ENCODE data around the gene HIRA.
"Not testable (repeated sequence)": the region's sequence is repeated elsewhere in the genome, so short reads cannot be mapped to it uniquely, and the experiment has no call there.

HIRA gene

DNA sequence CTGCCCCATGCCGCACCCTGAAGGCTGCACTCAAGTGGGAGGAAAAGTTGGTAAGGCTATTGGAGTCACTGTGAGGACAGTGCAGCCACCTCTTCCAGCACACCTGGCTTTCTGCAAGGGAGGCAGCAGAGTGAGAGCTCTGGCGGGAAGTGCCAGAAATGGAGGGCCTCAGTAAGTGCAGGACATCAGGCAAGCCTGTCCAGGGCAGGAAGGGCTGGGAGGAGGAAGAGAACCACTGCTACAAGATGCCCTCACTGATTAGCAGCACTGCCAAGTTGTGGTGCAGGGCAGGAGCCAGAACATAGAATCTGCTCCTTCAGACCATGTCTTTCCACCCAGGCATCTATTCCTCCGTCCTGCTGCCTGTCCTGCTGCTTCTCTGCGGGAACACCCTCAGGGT is 78.8 kb downstream of the HIRA start:
- no peak for DNase-seq

DNA sequence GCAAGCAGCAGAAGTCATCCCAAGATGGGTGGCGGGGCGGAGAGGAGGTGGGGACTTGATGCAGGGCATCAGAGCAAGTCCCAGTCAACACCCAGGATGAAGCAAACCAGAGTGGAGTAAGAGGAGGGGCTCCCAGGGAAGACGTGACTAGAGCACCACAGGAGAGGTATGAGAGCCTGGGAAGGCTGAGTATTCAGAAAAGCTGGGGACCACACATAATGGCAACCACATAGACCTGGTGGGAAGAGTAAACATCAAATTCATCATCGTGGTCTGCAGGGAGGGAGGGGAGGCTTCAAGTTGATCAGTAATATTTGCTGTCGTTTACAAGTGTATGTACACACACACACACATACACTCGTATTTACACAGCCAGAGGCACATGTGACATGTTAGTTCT is 79.3 kb downstream of the HIRA start:
- DNase-seq = no peak

DNA sequence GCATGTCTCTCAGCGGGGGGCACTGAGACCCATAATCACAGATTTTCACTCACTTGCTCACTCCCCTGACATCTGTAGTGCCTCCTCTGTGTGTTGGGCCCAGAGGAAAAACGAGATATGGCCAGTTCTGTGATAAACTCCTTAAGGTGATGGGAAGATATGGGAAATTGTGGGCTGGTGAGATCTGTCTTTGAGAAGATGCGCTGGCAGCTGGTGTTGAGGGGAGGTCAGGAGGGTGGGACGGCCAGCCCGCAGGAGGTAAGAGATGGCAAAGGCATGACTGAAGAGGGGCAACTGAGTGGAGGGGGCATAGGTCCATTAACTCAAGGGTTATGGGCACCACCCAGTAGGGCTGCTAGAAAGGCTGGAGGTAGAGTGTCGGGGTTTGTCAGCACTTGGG is 79.9 kb downstream of the HIRA start:
- no peak for DNase-seq

DNA sequence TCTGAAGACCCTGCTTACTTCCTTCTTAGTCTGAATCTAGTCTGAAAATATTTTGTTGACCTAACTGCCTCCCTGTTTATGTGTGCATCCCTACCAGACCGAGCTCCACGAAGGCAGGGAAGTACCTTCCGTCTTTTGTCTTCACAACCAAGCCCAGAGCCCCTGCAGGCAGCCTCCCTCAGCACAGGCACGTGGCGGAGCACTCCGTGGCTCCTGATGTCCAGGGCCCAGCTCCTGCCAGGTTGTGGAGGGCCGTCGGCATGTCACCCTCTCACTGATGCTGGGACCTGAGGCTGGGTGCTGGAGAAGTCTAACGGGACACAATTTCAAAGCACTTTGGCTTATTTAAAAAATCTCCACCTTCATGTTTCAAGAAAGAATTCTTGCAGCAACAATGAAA is 80.6 kb downstream of the HIRA start:
- DNase-seq = no peak

DNA sequence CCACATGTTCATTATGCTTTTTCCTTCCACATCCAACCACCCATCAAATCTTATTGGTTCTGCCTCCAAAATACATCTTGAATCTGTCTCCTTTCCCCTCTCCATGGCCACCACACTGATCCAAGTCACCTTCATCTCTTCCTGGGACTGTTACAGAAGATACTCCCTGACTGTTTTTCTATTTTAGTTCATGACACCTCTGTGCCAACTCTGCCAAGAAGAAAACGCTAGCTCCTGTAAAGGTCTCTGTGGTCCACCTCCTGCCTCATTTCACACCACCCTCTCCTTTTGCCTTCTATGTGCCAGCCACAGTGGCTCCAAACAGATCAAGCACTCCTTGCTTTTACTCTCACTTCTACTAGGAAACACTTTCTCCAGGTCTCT is 81.1 kb downstream of the HIRA start:
- DNase-seq = no peak

DNA sequence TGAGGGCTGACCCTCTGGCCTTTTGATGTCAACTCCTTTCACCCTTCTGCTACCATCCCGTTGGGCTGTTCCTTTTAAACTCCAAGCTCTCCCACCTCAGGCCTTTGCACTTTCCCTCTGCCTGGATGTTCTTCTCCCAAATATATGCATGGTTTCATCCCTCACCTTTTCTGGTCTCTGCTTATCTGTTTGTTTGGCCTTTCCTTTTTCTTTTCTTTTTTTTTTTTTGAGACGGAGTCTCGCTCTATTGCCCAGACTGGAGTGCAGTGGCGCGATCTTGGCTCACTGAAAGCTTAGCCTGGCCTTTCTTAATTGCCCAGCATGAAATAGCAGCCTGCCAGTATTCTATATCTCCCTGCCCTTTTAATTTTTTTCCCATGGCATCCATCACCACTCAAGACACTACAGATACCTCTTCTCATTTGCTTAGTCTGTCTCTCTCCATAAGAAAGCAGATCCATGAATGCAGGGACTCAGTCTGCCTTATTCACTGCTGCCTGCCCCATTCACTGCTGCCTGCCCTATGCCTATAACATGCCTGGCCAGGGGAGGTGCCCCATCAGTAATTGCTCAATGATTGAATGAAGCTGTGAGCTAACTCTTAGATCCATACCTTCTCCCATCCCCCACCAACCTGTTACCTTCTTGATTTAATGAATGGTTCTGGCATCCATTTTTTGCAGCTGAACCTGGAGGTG is 81.6 kb downstream of the HIRA start:
- DNase-seq = no peak

DNA sequence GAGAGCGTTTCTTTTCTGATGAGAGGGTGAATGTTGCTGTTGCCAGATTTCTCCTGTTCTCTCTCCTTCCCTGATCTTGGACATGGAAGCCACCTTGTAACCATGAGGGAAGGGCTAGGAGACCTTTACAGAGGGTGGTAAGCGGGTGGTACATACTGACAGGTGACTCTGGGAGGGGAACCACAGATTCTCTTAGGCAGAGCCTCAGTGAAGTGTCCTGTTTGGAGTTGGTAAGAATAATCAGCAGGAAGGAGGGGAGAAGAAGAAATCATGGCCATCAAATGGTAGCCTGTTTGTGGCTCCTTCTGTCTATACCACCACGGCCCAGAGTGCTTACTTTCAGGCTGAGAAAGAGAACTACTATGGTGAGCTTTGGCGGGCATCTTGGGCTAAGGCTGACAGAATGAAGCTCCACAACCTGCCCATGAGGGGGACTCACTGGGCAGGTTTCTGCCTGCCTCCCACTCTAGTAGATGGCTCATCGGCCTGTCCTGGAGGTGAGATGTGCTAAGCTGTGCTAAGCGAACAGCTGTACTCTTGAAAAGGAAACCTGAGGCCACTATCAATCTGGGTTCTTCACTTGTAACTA is 84.8 kb downstream of the HIRA start:
- no peak for DNase-seq

DNA sequence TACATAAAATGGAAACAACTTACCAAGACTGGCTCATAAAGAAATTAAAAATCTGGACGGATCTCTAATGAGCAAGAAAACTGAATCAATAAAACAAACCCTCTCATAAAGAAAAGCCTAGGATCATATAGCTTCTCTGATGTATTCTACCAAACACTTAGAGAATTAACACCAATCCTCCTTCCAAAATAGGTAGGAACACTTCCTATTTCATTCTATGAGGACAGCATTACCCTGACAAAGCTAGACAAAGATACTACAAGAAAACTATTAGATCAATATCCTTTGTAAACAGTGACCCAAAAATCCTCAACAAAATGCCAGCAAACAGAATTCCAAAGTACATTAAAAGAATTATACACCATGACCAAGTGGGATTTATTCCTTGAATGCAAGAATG is 87.1 kb downstream of the HIRA start:
- DNase-seq = no peak

DNA sequence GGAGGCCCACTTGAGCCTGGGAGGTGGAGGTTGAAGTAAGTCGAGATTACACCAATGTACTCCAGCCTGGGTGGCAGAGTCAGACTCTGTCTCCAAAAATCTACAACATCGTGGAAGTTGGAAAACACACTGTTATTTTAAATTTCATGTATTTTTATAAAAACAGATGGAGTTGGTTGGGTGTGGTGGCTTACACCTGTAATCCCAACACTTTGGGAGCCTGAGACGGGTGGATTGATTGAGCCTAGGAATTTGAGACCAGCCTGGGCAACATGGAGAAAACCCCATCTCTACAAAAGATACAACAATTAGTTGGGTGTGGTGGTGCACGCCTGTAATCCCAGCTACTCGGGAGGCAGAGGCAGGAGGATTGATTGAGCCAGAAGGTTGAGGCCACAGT is 88.1 kb downstream of the HIRA start:
- DNase-seq = no peak

DNA sequence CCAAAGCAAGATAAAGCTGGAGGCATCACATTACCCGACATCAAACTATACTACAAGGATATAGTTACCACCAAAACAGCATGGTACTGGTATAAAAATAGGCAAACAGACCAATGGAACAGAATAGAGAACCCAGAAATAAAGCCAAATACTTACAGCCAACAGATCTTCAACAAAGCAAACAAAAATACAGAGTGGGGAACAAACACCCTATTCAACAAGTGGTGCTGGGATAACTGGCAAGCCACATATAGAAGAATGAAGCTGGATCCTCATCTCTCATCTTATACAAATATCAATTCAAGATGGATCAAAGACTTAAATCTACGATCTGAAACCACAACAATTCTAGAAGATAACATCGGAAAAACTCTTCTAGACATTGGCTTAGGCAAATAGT is 90.0 kb downstream of the HIRA start:
- DNase-seq = no peak

DNA sequence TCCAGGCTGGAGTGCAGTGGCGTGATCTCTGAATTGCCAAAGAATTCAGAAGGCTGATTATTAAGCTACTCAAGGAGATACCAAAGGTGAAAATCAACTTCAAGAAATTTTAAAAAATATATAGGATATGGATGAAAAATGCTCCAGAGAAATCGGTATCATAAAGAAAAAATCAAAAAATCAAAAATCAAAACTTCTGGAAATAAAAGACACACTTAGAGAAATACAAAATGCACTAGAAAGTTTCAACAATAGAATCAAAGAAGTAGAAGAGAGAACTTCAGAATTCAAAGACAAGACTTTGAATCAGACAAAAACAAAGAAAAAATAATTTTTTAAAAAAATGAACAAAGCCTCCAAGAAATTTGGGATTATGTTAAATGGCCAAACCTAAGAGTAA is 94.4 kb downstream of the HIRA start:
- DNase-seq = no peak

DNA sequence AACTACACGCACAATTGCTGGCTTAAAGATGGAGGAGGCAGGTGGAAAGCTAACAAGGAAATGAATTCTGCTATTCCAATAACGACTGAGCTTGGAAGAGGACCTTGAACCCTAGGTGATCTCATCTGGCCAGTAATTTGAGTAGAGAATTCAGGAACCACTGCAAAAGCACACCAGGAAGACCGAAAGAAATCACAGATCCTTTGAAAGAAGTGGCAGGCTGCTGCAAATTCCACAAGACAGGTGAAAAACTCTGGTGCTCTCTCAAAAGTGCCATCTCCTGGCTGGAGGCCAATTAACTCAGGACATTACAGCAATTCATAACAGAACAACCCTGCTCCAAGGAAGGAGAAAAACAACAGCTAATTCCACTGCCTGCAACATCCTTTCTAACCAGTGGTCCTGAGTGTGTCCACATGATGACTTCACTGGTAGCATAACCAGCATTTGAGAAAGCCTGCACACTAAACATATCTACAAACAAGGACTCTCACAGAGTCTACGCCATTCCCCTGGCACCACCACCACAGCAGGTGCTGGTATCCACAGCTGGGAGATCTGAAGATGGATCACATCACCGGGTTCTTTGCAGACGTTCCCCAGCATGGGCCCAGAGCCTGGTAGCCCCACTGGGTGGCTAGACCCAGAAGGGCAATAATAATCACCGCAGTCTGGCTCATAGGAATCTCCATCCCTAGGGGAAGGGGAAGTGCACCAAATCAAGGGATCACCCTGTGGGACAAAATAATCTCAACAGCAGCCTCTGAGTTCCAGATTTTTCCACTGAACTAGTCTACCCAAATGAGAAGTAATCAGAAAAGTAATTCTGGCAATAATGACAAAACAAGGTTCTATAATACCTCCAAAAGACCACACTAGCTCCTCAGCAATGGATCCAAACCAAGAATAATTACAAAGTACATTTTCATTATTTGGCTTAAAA is 95.1 kb downstream of the HIRA start:
- DNase-seq = no peak

DNA sequence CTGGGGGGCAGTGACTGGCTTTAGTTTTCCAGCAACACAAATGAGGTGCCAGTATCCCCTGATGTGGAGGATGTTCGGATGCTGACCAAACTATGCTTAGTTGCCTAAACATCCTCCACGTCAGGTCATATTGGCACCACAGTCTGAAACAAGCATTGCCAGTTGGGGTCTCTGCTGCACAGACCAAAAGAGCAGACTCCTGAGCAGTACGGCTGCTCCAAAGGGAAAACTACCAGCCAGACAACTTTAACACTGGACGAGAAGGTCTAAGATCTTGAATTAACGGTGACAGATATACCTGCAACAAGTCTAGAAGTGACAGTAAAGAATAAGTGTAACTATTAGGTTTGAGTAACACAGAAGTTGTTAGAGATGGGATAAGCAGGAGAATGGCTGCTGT is 99.6 kb downstream of the HIRA start:
- no peak for DNase-seq

DNA sequence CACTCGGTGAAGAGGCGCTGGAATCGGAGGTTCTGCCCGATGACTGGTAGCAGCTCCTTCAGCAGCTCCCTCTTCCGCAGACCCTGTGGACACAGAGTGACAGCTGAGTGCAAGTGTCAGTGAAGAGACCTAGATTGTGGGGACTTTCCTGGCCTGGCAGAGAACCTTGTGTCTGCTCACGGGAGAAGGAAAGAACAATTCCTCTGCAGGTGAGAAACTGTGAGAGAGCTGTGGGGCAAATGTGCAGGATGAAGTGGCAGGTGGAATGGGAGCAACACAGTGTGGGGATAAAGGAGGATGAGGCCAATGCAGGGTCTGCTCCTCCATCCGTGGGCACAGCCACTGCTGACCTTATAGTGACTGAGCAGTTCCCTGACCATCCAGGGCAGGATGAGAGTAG is 100.1 kb downstream of the HIRA start:
- no peak for DNase-seq

DNA sequence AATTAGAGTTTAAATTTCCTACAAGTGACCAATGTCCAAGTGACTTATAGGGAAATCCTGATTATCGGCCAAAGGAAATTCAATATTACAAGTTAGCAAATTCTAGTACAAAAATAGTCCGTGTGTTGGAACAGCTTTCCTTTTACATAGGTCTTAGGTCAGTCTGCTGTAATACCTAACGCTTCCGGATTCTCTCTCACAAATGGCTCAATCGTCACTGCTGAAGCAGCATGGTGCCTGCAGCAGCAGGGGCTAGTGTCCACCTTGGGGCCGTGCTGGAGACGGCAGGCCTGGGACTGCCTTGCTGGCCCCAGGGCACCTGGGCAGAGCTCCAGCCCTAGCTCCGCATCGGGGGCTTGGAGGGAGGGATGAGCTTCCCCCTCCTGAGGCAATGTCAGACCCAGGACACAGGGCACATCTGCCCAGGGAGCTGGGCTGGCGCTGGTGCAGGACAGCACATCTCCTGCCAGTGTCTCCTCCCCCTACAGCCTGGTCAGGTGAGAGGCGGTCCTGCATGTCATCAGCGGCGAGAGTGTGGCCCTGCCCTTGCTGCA is 100.6 kb downstream of the HIRA start:
- no peak for DNase-seq

DNA sequence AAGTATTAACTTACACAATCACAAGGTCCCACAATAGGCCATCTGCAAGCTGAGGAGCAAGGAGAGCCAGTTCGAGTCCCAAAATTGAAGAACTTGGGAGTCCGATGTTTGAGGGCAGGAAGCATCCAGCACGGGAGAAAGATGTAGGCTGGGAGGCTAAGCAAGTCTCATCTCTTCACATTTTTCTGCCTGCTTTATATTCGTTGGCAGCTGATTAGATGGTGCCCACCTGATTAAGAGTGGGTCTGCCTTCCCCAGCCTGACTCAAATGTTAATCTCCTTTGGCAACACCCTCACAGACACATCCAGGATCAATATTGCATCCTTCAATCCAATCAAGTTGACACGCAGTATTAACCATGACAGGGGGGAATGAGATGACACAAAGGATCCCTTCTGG is 101.3 kb downstream of the HIRA start:
- not testable (repeated sequence) for DNase-seq

DNA sequence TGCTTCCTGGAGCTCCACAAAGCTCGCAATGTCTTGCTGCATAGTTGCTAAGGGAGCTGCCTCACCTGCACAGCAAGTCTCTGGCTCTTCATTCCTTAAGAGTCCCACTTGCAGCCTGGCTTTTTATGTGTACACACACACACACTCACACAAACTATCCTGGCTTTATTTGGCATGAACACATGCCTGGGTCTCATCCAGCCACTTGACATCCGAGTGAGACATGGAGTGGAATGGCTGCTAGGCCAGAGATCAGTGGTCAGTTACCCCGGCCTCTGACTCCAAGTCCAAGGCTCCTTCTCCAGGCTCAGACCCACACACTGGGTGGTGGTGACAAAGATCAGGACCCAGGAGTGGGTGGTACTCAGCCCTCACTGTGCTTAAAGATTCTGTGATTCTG is 102.1 kb downstream of the HIRA start:
- DNase-seq = no peak

DNA sequence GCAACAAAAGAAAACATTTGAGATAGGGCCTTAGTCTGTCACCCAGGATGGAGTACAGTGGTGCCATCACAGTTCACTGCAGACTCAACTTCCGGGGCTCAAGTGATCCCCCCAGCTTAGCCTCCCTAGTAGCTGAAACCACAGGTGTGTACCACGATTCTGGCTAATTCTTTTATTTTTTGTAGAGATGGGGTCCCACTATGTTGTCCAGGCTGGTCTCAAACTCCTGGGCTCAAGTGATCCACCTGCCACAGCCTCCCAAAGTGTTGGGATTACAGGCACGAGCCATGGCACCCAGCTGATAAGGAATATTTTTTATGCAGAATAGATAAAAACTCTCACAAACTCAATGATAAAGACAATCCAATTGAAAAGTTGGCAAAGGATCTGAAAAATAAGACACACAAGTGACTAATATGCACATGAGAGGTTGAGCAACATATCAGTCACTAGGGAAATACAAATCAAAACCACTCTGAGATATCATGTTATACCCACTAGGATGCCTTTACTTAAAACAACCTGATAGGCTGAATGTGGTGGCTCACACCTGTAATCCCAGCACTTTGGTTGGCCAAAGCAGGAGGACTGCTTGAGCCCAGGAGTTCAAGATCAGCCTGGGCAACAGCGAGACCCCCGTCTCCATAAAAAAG is 106.1 kb downstream of the HIRA start:
- no peak for DNase-seq

DNA sequence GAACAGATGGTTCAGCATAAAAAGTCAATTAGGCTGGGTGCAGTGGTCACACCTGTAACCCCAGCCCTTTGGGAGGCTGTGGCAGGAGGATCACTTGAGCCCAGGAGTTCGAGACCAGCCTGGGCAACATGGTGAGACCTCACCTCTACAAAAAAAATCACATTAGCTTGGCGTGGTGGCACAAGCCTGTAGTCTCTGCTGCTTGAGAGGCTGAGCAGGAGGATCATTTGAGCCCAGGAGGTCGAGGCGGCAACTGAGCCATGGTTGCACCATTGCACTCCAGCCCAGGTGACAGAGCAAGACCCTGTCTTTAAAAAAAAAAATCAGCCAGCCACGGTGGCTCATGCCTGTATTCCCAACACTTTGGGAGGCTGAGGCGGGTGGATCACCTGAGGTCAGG is 108.1 kb downstream of the HIRA start:
- DNase-seq = not testable (repeated sequence)

DNA sequence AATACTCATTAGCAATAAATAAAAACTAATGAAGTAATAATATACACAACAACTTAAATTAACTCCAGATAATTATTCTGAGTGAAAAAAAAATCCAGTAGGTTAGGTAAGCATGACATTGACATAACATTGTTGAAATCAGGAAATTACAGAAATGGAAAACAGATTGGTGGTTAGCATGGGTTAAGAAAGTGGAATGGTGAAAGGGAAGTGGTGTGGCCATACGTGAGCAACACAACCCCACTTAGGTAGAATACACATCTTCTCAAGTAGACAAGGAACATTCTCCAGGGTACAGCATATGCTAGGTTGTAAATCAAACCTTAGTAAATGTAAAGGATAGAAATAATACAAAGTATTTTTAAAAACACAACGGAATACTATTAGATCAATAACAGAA is 109.8 kb downstream of the HIRA start:
- DNase-seq = no peak

DNA sequence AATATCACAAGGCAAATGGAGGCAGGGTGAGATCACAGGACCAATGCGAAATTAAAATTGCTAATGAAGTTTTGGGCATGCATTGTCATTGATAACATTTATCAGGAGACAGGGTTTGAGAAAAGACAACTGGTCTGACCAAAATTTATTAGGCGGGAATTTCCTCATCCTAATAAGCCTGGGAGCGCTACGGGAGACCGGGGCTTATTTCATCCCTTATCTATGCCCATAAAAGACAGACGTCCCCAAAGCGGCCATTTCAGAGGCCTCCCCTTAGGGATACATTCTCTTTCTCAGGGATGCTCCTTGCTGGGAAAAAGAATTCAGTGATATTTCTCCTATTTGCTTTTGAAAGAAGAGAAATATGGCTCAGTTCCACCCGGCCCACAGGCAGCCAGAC is 111.4 kb downstream of the HIRA start:
- not testable (repeated sequence) for DNase-seq

DNA sequence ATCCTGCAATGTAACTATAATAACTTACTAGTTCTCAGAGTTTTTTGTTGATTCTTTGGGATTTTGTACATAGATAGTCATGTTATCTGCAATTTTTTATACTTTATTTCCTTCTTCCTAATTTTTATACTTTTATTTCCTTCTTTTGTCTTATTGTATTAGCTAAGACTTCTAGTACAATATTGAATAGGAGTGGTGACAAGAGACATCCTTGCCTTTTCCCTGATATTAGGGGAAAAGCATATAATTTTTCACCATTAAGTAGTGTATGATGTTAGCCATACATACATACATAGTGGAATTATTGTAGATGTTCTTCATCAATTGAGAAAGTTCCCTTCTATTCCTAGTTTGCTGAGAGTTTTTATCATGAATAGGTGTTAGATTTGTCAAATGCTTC is 112.3 kb downstream of the HIRA start:
- DNase-seq = no peak

DNA sequence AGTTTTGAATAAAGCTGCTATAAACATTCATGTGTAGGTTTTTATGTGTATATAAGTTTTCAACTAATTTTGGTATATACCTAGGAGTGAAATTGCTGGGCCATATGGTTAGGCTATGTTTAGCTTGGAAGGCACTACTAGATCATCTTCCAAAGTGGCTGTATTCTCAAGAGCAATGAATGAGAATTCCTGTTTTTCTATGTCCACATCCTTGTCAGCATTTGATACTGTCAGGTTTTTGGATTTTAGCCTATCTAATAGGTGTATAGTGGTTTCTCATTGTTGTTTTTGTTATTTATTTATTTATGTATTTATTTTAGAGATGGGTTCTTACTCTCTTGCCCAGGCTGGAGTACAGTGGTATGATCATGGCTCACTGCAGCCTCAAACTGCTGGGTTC is 113.7 kb downstream of the HIRA start:
- DNase-seq = no peak
